LNCaP clone FGC (cell line): Measurements from ENCODE around the gene SNX4.
"Not testable (repeated sequence)": the region's sequence is repeated elsewhere in the genome, so short reads cannot be mapped to it uniquely, and the experiment has no call there.

Source experiments
- DNase-seq: peaks from one replicate; pipeline ENCODE4 v3.0.0-alpha.2; 2011; ENCODE audit warnings: low read depth
- H3K4me3 ChIP-seq: 2 replicates; pipeline ENCODE4 v1.5.1; 2011; ENCODE audit warnings: mild to moderate bottlenecking, low read depth, low read length, control low read depth
- TF ChIP-seq, protein P1 (sequence below): IDR thresholded peaks from 2 replicates; pipeline ENCODE4 v1.5.1; 2012; ENCODE audit warnings: mild to moderate bottlenecking; ENCODE audit not compliant: control insufficient read depth, insufficient read depth; ENCODE audit errors: extremely low read depth

The SNX4 gene

DNA sequence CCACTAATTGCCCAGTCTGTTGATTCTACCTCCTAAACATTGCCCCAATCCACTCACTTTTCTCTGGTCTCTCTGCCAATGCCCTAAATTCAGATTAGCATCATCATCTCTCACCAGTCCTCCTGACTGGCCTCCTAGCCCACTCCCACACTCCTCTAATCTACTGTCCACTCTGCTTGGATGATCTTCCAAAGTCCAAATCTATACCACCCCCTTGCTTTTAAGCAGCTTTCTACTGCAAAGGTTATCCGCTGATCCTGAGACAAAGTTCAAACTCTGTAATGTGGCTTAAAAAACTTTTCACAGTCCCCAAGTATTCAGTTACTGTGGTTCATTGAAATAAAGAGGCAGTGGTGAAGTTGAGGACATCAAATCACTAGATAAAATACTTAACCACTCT lies 37.6 kb downstream of the SNX4 start:
- no peak overlapping the region for H3K4me3 ChIP-seq
- no peak for DNase-seq
- TF ChIP-seq, protein P1, sequence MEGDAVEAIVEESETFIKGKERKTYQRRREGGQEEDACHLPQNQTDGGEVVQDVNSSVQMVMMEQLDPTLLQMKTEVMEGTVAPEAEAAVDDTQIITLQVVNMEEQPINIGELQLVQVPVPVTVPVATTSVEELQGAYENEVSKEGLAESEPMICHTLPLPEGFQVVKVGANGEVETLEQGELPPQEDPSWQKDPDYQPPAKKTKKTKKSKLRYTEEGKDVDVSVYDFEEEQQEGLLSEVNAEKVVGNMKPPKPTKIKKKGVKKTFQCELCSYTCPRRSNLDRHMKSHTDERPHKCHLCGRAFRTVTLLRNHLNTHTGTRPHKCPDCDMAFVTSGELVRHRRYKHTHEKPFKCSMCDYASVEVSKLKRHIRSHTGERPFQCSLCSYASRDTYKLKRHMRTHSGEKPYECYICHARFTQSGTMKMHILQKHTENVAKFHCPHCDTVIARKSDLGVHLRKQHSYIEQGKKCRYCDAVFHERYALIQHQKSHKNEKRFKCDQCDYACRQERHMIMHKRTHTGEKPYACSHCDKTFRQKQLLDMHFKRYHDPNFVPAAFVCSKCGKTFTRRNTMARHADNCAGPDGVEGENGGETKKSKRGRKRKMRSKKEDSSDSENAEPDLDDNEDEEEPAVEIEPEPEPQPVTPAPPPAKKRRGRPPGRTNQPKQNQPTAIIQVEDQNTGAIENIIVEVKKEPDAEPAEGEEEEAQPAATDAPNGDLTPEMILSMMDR: no peak

DNA sequence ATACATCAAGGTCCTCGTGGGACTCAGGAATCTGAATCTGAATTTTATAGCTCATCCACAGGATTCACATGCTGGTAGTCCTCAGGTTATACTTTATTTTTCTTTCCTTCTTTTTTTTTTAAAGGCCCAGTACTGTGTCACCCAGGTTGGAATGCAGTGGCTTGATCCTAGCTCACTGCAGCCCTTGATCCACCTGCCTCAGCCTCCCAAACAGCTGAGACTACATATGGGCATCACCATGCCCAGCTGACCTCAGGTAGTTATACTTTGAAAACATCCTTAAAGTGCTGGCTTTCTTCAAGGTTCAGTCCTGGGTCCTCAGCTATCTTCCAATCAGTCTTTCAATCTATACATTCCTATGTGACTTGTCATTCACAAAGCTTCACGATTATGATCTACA lies 38.2 kb downstream of the SNX4 start:
- no peak overlapping the region for H3K4me3 ChIP-seq
- no peak for DNase-seq
- TF ChIP-seq, protein P1: no peak

DNA sequence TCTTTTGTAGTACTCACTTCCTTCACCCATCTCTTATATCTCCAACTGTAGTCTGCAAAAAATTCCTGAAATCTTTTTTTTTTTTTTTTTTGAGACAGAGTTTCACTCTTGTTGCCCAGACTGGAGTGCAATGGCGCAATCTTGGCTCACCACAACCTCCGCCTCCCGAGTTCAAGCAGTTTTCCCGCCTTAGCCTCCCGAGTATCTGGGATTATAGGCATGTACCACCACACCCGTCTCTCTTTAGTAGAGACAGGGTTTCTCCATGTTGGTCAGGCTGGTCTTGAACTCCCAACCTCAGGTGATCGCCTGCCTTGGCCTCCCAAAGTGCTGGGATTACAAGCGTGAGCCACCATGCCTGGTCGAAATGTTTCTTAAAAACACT lies 38.6 kb downstream of the SNX4 start:
- not testable (repeated sequence) for DNase-seq, H3K4me3 ChIP-seq

DNA sequence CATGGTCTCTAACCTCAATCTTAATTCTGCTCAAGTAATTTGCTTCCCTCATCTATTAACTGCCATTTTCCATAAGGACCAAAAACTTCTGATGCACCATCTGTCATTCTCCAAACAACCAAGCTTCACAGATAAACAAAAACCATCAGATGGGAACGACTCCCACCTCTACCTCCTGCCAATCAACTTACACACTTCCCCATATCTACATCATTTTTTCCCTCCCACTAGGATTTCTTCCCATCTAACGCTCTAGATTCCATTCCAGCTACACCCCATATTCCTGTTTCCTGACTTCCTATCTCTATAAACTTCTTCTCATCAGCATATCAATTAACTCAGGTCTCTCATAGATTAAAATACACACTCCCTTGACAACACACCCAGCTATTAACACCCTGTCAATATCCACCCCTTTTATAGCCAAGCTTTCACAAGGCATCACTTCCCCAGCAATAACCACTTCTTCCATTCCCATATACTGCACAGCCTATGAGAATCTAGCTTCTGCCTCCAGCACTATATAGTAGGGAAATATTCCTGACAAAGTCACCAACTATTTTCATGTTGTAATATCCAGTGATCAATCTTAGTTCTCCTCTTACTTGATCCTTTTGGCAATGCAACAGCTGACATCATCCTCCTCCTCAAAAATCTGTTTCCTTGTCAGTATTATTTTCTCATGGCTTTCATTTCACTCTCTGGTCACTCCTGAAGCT lies 39.2 kb downstream of the SNX4 start:
- TF ChIP-seq, protein P1: no peak
- no peak overlapping the region for H3K4me3 ChIP-seq
- DNase-seq: no peak

DNA sequence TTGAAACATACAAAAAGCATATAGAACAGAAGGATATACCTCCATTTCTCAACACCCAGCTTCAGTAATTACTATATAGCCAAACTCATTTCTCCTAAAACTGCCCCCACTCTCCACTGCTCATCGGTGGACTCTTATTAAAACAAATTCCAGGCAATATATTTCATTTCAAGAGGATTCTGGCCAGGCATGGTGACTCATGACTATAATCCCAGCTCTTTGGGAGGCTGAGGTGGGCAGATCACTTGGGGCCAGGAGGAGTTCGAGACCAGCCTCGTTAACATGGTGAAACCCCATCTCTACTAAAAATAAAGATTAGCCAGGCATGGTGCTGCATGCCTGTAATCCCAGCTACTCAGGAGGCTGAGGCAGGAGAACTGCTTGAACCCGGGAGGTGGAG lies 40.9 kb downstream of the SNX4 start:
- no peak overlapping the region for H3K4me3 ChIP-seq
- DNase-seq: no peak
- TF ChIP-seq, protein P1: no peak

DNA sequence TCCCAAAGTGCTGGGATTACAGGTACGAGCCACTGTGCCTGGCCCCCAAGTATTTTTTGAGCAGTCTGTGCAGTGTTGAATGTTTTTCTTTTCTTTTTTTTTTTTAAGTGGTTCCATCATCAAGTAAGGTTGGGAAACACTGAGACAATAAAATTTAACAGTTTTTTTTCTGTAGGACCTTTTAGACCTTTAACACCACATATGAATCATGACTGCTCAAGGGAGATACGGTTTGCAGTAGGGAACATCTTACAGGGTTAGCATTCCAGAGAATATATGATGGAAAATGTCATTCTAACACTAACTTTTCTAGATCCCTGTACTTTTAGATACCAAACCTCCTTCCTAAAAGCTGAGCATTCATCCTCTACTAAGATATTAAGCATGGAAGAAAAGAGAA lies 41.7 kb downstream of the SNX4 start:
- TF ChIP-seq, protein P1: no peak
- H3K4me3 ChIP-seq: no peak overlapping the region
- no peak for DNase-seq

DNA sequence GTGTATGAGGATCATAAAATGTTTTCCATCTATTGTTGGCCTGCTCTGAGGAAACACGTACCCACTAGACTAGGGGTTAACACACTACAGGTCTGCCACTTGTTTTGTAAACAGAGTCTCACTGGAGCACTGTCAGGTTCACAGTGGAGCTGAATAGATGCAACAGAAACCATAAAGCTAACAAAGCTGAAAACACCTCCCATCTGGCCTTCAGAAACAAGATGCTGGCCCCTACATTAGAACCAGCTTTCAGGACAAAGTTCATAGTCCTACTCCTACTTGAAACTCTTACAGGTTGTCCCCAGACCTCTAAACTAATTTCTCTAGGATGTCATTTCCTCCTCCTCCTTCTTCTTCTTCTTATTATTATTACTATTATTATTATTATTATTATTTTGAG lies 42.3 kb downstream of the SNX4 start:
- no peak overlapping the region for H3K4me3 ChIP-seq
- DNase-seq: no peak
- TF ChIP-seq, protein P1: no peak
